ACC112 (cell line): Measurements from ENCODE around the gene CDC42EP2.
A peak's percentile ranks its signal among the peaks of the same experiment; 100 is the strongest.
"Not testable (repeated sequence)": the region's sequence is repeated elsewhere in the genome, so short reads cannot be mapped to it uniquely, and the experiment has no call there.

Experiments used
- H2AFZ ChIP-seq: fragments of 200-600 bp; sonication (generic); one replicate; pipeline ENCODE4 v1.6.0; 2017; ENCODE audit warnings: antibody characterized with exemption, low read length; ENCODE audit not compliant: unreplicated experiment
- H3K27ac ChIP-seq: fragments of 200-600 bp; sonication (generic); 2 replicates; pipeline ENCODE4 v1.5.1; 2014; ENCODE audit warnings: low read depth, mild to moderate bottlenecking, antibody characterized with exemption, low read length, moderate library complexity
- H3K27me3 ChIP-seq: fragments of 200-600 bp; sonication (generic); 2 replicates; pipeline ENCODE4 v1.6.1; 2014; ENCODE audit warnings: mild to moderate bottlenecking, antibody characterized with exemption, low read length, moderate library complexity, mixed read lengths; ENCODE audit not compliant: insufficient read depth
- H3K36me3 ChIP-seq: fragments of 200-600 bp; sonication (generic); 2 replicates; pipeline ENCODE4 v1.6.1; 2016; ENCODE audit warnings: mild to moderate bottlenecking, antibody characterized with exemption, low read length, moderate library complexity, mixed read lengths; ENCODE audit not compliant: insufficient read depth
- H3K4me1 ChIP-seq: fragments of 200-600 bp; sonication (generic); one replicate; pipeline ENCODE4 v1.6.1; 2016; ENCODE audit warnings: low read length, mixed read lengths; ENCODE audit not compliant: insufficient read depth, unreplicated experiment, control insufficient read depth
- H3K4me3 ChIP-seq: fragments of 200-600 bp; sonication (generic); 2 replicates; pipeline ENCODE4 v1.5.1; 2014; ENCODE audit warnings: mild to moderate bottlenecking, low read depth, low read length
- H3K79me2 ChIP-seq: fragments of 200-600 bp; sonication (generic); one replicate; pipeline ENCODE4 v1.6.0; 2016; ENCODE audit warnings: low read length; ENCODE audit not compliant: control insufficient read depth, unreplicated experiment, insufficient read depth

The CDC42EP2 gene

DNA sequence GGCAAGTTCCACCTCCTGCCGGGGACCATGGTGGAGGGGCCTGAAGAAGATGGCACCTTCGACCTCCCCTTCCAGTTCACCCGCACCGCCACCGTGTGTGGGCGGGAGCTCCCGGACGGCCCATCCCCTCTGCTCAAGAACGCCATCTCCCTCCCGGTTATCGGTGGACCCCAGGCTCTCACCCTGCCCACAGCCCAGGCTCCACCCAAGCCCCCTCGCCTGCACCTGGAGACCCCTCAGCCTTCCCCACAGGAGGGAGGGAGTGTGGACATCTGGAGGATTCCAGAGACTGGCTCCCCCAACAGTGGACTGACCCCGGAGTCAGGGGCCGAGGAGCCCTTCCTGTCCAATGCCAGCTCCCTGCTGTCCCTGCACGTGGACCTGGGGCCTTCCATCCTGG is 6.4 kb downstream of the CDC42EP2 start:
- H3K79me2 ChIP-seq: peaks cover 58% of the 10 kb centered on the region
- H3K4me3 ChIP-seq: no peak overlapping the region
- peaks cover 30% of the 10 kb centered on the region; the same call in 1 of the 2 replicates for H3K36me3 ChIP-seq
- H2AFZ ChIP-seq: no peak overlapping the region
- no peaks in the 10 kb centered on the region for H3K27me3 ChIP-seq
- H3K4me1 ChIP-seq: peaks cover 11% of the 10 kb centered on the region
- no peak overlapping the region for H3K27ac ChIP-seq

DNA sequence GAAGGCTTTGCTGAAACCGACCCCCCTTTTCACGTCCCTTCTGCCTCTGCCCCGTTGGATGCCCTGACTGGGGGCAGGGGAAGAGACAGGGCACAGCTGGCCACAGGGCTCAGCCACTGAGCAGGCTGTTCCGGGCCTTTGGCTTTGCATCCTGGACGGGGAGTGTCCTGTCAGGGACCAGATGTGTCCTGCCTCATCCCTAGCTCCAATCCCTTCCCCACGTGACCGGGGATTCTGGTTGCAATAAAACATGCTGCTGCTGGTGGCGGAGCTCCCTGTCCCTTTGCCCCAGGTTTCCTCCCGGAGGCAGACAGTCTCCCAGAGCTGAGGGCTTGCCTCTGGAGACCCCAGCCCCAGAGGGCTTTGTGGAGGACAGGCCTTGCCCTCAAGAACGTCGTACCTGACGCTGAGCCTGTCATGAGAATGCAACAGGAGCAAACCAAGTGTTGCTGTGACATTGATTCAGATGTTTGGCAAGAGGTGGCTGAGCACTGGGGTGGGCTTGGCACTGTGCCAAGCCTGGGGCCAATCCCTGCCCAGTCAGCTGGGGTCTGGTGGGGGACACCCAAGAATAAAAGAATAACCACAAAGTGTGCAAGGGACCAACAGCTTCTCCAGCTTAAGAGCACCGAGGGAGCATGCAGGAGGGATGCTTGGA is 7.3 kb downstream of the CDC42EP2 start:
- no peak overlapping the region for H3K4me3 ChIP-seq
- H3K27ac ChIP-seq: no peak overlapping the region
- H3K4me1 ChIP-seq: peaks cover 8% of the 10 kb centered on the region
- peaks cover 30% of the 10 kb centered on the region; the same call in 1 of the 2 replicates for H3K36me3 ChIP-seq
- peaks cover 51% of the 10 kb centered on the region for H3K79me2 ChIP-seq
- H3K27me3 ChIP-seq: no peaks in the 10 kb centered on the region
- no peak overlapping the region for H2AFZ ChIP-seq

DNA sequence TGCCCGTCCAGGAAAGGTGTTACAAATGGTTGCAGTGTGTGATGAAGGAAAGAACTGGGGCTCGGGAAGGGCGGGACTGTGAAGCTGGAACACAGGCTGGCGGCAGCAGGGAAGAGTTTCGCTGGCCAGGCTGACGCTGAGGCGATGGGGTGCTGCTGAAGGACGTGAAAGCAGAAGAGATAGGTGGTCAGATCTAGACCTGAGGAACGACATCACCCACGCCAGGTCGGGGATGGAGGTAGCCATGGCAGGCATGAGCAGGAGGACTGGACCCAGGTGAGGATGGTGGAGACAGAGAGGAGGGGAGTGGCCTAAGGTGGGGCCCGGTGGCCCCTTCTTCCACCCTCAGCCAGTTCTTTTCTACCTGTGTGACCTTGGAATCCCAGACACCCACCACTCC is 9.1 kb downstream of the CDC42EP2 start:
- peaks cover 30% of the 10 kb centered on the region; the same call in 1 of the 2 replicates for H3K36me3 ChIP-seq
- H3K27ac ChIP-seq: no peak overlapping the region
- H3K4me3 ChIP-seq: no peak overlapping the region
- no peaks in the 10 kb centered on the region for H3K27me3 ChIP-seq
- no peaks in the 10 kb centered on the region for H3K4me1 ChIP-seq
- H2AFZ ChIP-seq: no peak overlapping the region
- peaks cover 38% of the 10 kb centered on the region for H3K79me2 ChIP-seq

DNA sequence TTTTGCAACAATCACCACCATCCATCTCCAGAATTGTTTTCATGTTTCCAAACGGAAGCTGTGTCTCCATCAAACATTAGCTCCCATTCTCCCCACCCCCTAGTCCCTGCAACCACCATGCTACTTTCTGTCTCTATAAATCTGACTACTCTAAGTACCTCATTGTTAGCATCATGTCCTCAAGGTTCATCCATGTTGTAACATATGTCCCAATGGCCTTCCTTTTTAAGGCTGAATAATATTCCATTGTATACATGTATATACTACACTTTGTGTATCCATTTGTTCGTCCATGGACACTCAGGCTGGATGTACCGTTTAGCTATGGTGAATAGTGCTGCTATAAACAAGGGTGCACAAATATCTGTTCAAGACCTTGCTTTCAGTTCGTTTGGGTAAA is 10.8 kb downstream of the CDC42EP2 start:
- Histone ChIP-seq H3K27me3 (no peaks in the 10 kb centered on the region), H3K4me3 (no peak overlapping the region), H3K4me1 (peaks cover 4% of the 10 kb centered on the region), H3K79me2 (peaks cover 23% of the 10 kb centered on the region), H3K36me3 (peaks cover 22% of the 10 kb centered on the region; the same call in 1 of the 2 replicates), H3K27ac (no peak overlapping the region), H2AFZ (no peak overlapping the region)

DNA sequence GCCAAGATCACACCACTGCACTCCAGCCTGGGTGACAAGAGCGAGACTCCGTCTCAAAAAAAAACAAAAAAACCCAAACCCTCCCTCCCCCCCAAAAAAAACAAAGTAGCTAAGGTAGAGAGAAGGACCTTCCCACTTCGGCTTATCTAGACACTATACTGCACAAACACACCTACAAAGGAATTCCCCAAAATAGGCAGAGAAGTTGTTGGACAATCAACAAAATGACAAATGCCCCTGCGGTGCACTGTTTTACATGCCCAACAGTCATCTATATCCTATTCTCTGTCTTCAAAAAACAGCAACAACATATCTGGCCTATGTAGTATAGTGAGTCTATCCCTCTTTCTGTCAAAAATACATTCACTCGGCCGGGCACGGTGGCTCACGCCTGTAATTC is 12.4 kb downstream of the CDC42EP2 start:
- Histone ChIP-seq H3K79me2 (peaks cover 7% of the 10 kb centered on the region), H3K27ac (no peak overlapping the region), H3K27me3 (no peaks in the 10 kb centered on the region), H2AFZ (no peak overlapping the region), H3K4me1 (peaks cover 4% of the 10 kb centered on the region), H3K36me3 (peaks cover 11% of the 10 kb centered on the region; the same call in 1 of the 2 replicates), H3K4me3 (no peak overlapping the region)

DNA sequence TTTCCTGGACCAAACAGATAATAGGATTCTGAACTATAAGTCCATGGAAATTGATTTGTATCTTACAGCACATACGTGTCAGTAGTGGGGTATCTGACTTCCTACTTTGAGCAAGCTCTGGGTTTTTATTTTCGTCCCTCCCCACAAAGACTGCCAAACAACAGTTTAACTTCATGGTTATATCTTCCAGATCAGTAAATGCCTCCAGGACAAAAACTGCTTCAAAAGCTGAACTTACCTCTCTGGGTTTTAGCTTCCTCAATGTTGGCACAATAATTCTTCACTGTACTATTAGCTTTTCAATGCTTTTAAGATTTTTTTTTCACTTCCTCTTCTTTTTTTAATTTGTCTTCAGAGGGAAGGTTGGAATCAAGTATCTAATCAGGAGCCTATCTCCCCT is 14.8 kb downstream of the CDC42EP2 start:
- H3K4me1 ChIP-seq: peaks cover 4% of the 10 kb centered on the region
- peak overlapping the region; percentile 51 for H2AFZ ChIP-seq
- H3K36me3 ChIP-seq: no peaks in the 10 kb centered on the region
- H3K27ac ChIP-seq: peak overlapping the region; percentile 37
- H3K27me3 ChIP-seq: no peaks in the 10 kb centered on the region
- H3K4me3 ChIP-seq: 0 out of 2 replicates have a peak overlapping the region, but pooled peaks have one; percentile 28
- H3K79me2 ChIP-seq: peaks cover 9% of the 10 kb centered on the region

DNA sequence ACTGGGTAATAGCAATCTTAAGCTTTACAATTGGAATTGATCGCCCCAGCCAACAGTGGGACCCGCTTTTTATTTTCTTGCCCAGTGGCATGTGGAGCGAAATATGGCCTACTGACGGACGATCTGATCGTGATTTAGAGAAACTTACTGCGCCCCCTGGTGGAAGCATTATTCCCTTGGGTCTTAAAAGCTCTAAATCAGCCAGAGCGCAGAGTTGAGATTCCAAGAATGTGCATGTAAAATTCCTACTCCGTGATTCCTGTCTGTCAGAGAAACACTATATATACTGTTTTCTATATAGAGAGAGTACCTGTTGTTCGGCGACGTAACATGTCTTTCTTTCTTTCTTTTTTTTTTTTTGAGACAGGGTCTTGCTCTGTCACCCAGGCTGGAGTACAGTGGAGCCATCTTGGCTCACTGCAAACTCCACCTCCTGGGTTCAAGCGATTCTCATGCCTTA is 15.3 kb downstream of the CDC42EP2 start:
- peak overlapping the region; percentile 59 for H2AFZ ChIP-seq
- H3K79me2 ChIP-seq: peaks cover 14% of the 10 kb centered on the region
- peak overlapping the region; percentile 37 for H3K27ac ChIP-seq
- peaks cover 4% of the 10 kb centered on the region for H3K4me1 ChIP-seq
- no peaks in the 10 kb centered on the region for H3K27me3 ChIP-seq
- no peaks in the 10 kb centered on the region for H3K36me3 ChIP-seq
- H3K4me3 ChIP-seq: 0 out of 2 replicates have a peak overlapping the region, but pooled peaks have one; percentile 28

DNA sequence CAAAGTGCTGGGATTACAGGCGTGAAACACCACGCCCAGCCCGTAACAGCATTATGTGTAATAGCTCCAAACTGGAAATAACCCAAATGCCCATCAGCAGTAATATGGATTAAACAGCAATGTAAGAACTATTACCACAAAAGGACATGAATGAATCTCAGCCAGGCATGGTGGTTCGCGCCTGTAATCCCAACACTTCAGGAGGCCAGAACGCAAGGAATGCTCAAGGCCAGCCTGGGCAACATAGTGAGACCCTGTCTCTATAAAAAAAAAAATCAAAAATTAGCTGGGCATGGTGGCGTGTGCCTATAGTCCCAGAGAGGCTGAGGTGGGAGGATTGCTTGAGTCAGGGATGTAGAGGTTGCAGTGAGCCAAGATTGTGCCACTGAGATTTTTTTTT is 15.9 kb downstream of the CDC42EP2 start:
- H2AFZ ChIP-seq: no peak overlapping the region
- no peaks in the 10 kb centered on the region for H3K36me3 ChIP-seq
- H3K27me3 ChIP-seq: no peaks in the 10 kb centered on the region
- H3K79me2 ChIP-seq: peaks cover 20% of the 10 kb centered on the region
- no peak overlapping the region for H3K27ac ChIP-seq
- H3K4me1 ChIP-seq: peaks cover 10% of the 10 kb centered on the region
- H3K4me3 ChIP-seq: no peak overlapping the region

DNA sequence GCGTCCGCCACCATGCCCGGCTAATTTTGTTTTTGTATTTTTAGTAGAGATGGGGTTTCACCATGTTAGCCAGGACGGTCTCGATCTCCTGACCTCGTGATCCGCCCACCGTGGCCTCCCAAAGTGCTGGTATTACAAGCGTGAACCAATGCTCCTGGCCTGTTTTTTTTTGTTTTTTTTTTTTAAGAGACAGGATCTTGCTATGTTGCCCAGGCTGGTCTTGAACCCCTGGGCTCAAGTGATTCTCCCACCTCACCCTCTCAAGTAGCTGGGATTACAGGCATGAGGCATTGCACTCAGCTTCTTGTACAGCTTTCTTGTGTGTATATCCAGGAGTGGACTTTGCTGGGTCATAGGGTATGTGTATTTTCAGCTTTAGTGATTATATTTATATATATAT is 17.9 kb downstream of the CDC42EP2 start:
- not testable (repeated sequence) for H2AFZ ChIP-seq, H3K27me3 ChIP-seq, H3K4me3 ChIP-seq, H3K27ac ChIP-seq, H3K36me3 ChIP-seq
- peaks cover 11% of the 10 kb centered on the region for H3K4me1 ChIP-seq
- peaks cover 37% of the 10 kb centered on the region for H3K79me2 ChIP-seq

DNA sequence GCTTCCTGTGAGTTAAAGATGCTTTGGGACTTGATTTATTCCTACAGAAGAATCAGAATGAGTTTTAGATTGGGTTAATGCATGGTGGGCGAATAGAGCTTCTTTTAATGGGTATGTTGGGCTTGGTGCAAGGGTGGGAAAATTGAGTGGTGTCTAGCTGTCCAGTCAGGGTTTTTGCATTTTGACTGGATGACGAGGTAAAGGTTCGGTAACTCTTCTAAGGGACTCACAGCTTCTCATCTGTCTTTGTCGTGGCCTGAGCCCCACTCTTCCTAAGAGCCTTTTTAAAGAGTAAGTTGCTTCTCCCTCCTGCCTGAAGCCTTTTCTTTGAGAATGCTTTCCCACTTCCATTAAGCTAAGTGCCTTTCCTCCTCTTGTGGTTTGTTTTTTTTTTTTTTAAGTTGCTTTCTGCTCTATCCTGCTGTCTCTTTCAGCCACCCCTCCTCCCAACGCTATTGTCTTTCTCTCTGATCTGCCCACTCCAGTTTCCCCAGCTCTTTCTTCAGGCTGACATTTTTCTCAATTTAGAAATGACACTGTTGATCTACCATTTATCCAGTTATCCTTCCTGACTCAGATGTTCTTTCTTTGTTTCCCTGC is 20.1 kb downstream of the CDC42EP2 start:
- Histone ChIP-seq H3K27ac (peak overlapping the region; percentile 51; the same call in 1 of the 2 replicates), H3K4me1 (peaks cover 7% of the 10 kb centered on the region), H3K36me3 (peaks cover 4% of the 10 kb centered on the region), H2AFZ (no peak overlapping the region), H3K79me2 (peaks cover 59% of the 10 kb centered on the region), H3K27me3 (no peaks in the 10 kb centered on the region), H3K4me3 (peak overlapping the region; percentile 86)

DNA sequence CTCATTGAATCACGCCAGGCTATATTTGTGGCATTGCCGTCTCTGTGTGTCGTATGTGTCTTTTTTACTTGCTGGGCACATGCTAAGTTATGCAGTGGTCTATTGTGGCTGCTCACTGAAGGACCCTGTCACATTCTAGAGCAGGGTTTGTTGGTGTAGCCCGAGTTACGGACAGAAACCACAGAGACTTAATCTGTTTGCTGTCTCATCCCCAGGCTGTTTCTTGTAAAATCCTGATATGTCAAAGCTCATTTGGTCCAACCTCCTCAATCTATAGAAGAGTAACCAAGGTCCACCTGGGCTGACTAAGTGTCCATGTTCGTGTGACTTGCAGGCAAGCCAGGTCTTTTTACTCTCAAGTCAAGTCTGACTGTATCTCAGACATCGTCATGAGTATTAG is 24.0 kb downstream of the CDC42EP2 start:
- no peak overlapping the region for H3K27ac ChIP-seq
- H3K4me1 ChIP-seq: peaks cover 7% of the 10 kb centered on the region
- peaks cover 68% of the 10 kb centered on the region for H3K79me2 ChIP-seq
- H2AFZ ChIP-seq: no peak overlapping the region
- peaks cover 18% of the 10 kb centered on the region for H3K36me3 ChIP-seq
- H3K4me3 ChIP-seq: no peak overlapping the region
- H3K27me3 ChIP-seq: no peaks in the 10 kb centered on the region
